Right lung (tissue), 5 donors: ENCODE results near the gene PRRX2. TPM values are rescaled to one million over a fixed set of nuclear protein-coding genes. Genes with fewer than 3 reads are reported as not detected.
A peak's percentile ranks its signal among the peaks of the same experiment; 100 is the strongest.

Source experiments
- DNase-seq, 2 donors: peaks; one replicate each; pipeline ENCODE4 v3.0.0-alpha.2; 2013
- polyA plus RNA-seq, 5 donors: library from polyadenylated mRNA; unstranded; fragments of 120-200 nt; gene quantifications; one replicate each; pipeline versions ENCODE4 v1.2.1 to v1.2.3, GENCODE V29; 2013; ENCODE audit warnings: inconsistent platforms in 1 of 5, low replicate concordance in 1 of 5; ENCODE audit not compliant: insufficient read length in 5 of 5, insufficient read depth in 1 of 5

Gene PRRX2
- polyA plus RNA-seq, 5 donors: 0.63 to 1.4 (median 1.2) TPM

DNA sequence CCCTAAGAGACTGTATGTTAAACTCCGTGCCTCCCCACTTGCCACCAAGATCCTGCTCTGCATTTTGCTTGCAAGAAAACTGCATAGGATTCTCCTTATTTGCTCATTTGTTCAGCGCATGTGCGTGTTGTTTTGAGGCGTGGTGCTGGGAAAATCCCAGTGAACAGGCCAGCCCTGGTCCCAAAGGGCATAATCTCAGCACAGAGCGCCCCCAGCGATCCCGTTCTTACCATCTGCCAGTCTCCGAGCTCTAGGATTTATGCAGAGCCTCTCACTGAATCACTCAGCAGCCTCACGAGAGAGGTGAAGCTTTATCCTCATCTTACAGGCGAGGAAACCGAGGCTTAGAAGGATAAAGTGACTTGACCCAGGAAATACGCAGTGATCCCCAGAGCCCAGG lies 11.5 kb downstream of the PRRX2 start:
- DNase-seq: no peak

DNA sequence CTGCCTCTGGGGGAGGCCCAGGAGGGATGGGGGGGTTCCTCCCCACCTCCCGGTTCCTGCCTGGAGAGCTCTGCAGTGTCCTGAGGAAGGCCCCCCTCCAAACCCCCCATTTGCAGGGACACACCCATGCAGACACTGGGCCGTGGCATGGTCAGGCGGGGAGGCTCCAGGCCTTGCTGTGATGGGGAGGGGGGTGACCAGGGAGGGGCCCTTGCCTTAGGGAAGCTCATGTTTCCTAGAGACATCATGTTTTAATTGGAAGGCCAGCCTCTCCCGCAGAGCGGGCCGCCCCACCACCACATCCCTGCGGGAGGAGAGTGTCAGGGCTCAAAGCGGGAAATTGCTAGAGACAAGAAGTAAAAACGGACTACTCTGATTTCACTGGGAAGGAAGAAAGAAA lies 12.0 kb downstream of the PRRX2 start:
- no peak for DNase-seq

DNA sequence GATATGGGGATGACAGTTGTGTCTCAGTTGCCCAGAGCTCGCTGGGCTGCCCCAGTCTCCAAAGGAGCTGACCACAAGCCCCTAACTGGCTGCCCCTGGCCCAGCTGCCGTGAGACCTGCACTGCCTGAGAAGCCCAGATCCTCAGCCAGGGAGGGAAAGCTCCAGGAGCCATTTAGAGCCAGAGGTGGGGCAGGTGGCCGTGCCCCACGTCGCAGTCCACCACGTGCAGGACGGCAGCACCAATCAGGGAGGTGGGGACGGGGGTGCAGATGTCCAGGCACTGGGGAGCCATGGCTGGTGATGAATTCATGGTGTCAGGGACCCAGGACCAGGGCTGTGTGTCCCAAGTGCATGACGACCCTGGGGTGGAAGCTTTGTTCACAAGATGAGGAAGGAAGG lies 13.4 kb downstream of the PRRX2 start:
- no peak for DNase-seq

DNA sequence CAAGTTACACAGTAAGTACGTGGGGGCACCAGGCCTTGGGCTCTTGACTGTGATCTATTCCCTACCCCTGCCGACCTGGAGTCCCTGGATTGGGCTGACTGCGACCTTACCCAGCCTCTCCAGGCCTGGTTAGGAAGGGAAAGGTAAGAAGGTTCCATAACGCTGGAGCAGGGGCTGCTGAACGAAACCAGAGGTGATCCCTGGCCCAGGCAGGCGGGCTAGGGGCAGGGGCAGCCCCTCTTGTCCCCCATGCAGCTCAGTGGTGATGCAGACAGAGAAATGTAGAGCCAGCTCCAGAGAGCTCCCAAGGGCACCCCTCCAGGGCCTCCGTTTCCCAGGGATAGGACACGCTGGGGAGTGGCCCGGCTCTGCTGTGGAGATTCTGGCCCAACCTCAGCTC lies 14.1 kb downstream of the PRRX2 start:
- no peak for DNase-seq

DNA sequence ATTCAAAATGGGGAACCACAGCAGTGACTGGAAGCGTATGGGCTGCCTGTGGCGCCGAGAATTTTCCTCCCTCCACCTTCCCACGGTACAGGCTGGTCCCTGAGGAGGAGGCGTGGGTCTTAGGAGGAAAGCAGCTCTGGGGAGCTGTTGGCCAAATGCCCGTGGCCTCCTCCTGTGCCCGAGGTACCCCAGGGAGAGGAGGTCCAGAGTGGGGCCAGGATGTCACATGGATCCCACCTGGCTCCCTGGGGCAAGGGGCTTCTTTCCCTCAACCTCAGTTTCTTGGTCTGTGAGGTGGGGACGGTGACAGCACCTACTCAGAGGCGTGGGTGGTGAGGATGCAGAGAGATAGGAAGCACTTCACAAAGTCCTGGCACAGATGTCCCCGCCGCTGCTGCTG lies 16.5 kb downstream of the PRRX2 start:
- no peak for DNase-seq

DNA sequence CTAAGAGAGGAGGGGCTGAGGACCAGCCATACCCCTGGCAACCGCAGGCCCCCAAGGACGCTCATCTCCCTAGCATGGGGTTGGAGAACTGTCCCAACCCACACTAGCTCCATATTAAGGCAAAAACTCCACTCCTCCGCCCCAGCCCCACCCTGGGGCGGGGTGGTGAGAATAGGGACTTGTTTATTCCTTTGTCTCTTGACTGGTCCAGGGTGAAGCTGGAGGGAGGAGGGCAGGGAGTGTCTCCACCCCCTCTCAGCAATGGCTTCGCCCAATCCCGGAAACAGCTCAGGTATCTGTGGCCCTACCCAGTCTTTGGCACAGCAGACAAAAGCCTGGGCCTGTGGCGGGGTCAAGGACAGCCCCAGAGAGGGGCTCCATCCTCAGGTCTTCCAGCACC lies 16.9 kb downstream of the PRRX2 start:
- DNase-seq: no peak

DNA sequence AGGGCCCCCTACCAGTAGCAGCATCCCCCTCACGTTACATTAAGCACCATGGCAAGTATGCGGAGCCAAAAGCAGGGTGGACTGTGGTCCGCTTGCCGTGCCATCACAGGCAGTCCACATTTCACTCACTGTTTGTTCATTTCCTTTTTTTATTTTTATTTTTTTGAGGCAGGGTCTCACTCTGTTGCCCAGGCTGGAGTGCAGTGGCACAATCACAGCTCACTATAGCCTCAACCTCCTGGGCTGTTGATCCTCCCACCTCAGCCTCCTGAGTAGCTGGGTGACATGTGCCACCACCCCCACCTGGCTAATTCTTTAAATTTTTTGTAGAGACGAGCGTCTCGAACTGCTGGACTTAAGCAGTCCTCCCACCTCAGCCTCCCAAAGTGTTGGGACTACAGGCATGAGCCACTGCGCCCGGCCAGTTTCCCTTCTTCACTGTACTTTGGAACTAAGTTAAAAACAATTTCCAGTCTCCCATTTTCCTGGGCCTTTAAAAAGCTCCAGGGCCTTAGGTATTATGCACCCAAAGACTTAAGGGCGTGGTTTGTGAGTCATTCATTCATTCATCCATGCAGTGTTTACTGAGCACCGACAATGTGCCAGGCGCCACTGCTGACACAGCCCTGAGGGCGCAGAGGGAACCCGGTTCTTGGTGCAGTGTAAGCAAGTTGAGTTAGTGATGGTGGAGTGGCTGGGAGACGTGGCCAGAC lies 19.9 kb downstream of the PRRX2 start:
- DNase-seq: no peak

DNA sequence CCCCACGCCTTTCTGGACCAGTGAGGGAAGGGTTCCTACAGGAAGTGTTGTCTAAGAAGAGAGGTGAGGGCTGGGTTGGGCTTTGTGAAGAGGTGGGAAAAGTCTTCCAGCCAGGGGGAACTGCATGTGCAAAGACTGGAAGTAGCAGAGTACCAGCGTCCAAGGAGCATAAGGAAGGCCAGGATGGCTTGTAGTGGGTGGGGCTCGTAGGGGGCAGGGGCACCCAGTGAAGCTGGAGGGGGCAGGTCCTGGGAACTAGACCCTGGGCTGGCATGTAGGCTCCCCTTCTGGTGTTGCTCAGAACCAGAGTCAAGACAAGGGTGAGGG lies 20.4 kb downstream of the PRRX2 start:
- no peak for DNase-seq

DNA sequence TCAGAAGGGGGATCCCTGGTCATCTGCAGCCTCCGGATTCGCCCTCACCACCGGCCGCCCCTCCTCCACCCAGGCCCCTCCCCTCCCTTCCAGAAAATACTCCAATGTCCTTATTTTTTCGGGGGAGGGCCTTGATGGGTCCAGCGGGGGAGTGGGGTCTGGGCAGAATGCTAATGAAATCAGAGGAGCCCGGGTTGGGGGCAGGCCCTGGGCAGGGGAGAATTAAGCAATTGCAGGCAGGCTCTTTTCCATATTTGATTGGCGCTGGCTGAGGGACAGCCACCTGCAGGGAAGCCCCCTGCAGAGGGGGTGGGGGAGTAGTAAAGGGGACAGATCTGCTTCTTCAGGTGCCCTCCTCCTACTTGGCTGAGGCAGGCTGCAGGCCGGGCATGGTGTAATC lies 21.3 kb downstream of the PRRX2 start:
- DNase-seq: no peak

DNA sequence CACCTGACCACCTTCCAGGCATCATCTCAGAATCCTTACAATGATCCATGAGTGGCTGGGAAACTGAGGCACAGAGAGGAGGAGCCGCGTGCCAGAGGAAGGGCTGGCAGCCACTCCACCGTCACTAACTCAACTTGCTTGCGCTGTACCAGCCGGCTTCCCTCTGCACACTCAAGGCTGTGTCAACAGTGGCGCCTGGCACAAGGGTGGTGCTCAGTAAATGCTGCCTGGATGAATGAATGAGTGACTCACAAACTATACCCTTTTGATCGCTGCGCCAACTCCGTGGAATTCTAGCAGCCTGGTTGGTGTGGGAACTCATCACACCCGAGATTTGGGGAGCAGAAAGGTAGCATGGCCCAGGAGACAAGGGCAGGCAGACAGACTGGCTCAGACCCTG lies 21.9 kb downstream of the PRRX2 start:
- DNase-seq: no peak

DNA sequence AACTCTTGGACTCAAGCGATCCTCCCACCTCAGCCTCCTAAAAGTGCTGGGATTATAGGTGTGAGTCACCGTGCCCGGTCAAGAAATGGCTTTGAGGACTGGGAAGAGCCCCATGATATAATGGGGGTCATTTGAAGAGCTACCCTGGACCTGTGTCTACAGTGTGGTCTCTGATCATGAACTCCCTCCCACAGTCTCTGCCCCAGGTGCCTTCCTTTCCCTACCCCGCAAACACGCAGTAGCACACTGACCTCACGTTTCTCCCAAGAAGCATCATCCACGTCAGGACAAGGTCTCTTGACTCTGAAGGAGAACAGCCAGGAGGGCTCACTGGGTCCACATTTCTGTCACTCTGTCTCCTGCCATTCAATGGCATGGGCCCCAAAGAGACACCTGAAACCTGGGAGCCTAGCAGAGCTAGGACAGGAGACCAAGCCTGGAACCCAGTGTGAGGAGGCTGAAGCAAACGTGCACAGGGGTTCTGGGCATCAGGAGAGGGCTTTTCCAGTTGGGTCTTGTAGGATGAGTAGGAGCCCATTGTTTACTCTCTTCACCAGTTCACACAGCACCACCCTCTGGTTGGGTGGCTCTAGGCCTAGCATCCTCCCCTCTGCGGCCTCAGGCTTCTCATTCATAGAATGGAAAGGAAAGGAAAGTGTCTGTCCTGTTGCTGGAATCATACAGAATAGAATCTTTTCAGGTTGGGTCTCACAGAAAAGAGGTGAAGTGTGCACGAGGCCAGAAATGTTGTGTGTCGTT lies 23.0 kb downstream of the PRRX2 start:
- no peak for DNase-seq

DNA sequence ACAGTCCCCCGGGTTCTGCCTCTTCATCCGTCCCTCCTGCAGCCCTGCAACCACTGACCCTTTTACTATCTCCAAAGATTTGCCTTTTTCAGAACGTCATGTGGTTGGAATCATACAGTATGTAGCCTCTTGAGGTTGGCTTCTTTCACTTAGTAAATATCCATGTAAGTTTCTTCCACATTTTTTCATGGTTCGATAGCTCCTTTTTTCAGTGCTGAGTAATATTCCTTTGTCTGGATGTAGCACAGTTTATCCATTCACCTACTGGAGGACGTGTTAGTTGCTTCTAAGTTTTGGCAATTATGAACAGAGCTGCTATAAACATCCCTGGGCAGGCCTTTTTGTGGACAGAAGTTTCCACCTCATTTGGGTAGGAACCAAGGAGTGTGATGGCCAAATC lies 27.1 kb downstream of the PRRX2 start:
- no peak for DNase-seq

DNA sequence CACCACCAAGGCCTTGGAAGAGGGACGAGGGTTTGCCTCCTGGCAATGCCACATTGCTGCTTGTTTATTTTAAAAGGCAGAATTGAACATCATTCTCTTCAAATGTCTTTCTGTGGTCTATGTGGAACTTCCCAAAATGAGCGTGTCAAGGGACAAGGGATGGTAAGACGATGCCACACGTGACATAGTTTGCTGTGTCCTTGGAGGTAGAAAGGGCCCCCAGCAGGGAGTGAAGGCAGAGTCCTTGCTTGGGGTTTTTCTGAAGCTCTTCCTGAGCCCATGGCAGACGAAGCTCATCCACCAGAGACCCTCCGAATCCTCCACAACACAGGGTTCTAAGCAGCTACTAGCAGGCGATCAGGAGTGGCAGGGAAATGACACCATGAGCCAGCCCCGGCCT lies 28.3 kb downstream of the PRRX2 start:
- DNase-seq: no peak

DNA sequence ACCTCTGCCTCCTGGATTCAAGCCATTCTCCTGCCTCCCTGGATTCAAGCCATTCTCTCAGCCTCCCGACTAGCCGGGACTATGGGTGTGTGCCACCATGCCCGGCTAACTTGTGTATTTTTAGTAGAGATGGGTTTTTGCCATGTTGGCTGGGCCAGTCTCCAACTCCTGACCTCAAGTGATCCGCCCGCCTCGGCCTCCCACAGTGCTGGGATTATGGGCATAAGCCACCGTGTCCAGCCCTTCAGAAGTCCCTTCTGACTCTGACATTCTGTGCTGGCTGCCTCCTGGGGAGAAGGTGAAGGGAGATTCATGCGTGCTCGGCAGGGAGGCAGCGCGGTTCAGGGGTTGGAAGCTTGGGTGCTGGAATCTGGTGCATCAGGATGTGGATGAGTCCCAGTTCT lies 28.8 kb downstream of the PRRX2 start:
- no peak for DNase-seq

DNA sequence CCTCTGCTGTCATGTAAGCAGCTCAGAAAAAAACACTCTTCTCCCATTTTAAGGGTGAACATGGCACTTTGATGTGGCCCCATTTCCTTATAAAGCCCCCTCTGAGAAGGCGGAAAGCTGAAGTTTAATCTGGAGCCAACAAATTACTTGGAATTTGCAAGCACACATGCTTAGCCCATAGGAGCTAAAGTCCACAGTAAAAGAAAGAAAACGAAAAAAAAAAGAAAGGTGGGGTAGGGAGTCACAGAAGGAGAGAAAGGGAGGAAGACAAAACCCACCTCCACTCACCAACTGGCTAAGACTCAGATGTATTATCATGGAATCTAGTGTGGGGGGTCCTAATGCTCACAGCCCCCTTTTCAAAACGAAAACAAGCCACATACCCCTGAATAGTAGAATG lies 30.4 kb downstream of the PRRX2 start:
- DNase-seq: no peak

DNA sequence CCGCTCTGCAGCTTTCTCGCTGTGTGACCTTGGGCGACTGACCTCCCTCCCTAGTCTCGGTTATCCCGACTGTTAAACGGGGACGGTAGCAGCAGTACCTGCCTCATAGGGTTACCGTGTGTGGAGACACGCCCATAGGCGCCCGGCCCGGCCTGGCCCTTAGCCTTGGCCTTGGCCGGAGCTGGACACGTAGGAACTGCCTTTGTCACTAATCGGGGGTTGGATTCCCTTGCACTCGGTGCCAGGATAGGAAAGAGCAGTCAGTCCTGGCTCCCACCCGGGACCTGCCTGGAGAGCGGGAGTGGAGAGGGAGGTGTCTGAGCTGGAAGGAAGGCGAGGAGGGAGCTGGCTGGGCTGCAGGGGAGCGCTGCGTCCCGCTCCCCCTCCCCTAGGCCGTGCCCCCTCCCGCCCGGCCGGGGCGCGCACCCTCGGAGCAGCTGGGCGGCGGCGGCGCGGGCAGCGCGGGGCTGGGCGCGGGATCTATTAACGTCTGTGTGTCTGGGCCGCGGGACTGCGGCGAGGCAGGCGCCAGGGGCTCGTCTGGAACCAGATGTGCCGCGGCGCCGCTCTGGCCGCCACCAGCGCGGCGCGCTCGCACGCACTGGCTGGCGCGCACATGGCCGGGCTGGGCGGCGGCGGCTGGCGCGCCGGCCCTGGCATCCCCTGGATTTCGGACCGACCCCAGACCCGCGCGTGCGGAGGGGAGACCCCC lies 31.7 kb downstream of the PRRX2 start:
- DNase-seq: no peak

DNA sequence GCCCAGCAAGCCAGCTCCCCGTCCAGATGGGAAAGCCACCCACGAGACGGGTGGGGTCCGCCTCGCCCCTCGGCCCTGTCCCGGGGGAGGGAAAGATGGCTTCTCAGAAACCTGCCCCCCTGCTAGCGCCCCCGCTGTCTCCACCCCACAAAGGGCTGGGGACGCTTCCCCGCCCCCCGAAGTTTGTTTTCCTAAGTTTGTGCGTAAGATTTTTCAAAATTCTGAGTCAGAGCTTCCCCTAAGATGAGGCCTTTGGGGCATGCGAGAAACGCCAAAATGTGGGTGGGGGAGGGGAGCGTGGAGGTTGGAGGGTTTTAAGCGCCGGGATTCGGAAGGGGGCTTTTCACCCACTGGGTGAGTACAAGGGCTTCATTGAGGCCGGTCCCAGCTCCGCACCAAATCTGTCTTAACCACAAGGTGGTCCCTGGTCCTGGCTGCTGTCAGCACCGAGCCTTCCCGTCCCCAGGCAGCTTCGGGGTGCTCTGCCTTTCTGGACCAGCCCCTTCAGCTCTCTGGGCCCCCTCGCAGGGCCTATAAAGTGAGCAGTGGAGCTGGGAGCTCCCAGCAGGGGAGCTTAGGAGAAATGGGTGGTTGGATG lies 32.3 kb downstream of the PRRX2 start:
- no peak for DNase-seq

DNA sequence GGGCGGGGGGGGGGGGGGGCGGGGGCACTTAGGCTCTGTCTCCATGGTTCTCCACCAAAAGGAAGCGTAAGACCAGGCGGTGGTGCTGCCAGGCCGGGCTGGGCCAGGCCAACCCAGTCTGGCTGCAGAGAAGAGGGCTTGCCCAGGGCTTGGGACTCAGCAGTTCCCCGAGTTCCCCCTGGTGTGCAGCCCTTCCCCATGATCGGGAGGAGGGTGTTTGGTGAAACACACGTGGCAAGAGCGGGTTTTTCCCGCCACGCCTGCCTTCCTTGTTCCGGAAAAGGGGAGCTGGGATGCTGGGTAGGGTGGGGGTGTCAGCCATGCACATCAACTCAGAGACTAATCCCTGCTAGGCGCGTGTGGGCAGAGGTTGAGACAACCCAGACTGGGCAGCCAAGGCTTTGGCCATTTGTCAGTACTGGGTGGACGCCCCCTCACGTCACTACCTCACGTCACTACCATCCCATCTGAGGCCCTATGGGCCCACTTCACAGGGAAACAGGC lies 32.9 kb downstream of the PRRX2 start:
- DNase-seq: no peak

DNA sequence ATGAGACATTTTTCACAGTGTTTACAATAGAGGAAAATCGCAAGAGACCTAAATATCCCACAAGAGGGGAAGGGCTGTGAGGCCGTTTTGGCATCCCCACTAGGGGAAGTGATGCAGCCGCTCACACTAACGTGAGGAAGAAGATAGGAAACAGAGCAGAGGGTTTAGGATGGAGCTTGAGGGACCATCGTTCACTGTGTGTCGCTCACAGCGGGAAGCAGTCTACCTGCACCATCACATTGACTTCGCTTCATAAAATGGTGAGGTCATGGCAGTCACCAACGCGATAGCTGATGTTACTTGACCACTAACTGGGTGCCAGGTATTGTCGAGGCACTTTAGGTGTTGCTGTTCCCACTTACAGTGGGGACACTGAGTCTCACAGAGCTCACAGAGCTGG lies 35.6 kb downstream of the PRRX2 start:
- no peak for DNase-seq

DNA sequence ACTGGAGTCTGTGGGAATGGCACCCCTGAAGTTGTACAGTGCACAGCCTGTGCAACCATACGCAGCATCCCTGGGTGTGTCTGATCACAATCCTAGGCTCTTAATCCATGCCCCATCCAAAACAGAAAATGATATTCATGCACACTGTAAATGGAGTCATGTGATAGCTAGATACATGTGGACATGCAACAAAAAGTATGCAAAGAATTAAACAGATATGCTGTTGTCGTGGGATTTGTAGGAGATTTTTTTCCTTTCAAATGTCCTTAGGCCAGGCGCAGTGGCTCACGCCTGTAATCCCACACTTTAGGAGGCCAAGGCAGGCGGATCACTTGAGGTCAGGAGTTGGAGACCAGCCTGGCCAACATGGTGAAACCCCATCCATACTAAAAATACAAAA lies 36.1 kb downstream of the PRRX2 start:
- DNase-seq: no peak

DNA sequence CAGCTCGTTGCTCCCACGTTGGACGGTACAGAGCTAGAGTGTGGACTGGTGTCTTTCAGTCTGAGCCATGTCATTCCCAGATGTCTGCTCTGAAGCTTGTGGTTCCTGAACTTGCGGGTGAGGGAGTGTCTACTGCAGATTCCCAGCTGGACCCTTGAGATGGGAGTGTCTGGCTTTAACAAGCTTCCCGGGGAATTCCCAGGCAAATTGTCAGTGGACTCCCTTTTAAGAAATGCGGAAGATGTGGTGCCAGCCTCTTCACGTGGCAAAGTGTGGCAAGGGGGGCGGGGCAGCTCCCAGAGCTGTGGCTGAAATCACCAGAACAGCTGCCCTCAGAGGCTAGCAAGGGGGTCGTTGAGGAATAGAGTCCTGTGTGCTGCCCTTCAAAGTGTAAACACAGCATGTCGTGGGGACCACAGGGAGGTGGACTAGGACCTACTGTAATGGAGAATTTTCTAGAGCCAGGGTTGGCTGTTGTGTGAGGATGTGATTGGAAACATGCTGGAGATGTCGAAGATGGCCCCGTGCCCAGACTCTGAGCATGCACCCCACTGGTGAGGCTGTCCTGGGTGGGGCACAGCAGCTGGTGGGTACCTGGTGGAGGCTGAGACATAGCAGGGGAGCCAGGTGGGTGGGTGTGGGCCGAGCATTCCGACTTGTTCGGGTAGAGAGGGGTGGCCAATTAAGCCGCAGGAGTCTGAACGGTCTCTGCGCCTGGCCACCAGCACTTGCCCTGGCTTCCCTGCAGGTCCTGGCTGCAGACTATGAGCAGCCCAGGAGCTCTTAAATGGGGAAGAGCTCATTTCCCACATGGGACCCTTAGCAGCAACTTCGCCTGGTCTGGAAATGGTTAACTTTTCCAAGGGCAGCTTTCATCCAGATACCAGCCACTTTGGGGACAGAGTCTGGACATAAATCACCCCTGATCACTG lies 37.4 kb downstream of the PRRX2 start:
- peak; percentile 55 to 58 for DNase-seq
